NOMO-1 treated with DMSO at 0.1 percent for 48 hours (cell line): Measurements from ENCODE around the gene CD226.
"Not testable (repeated sequence)": the region's sequence is repeated elsewhere in the genome, so short reads cannot be mapped to it uniquely, and the experiment has no call there.

Source experiments
- DNase-seq: peaks from one replicate; lab custom pipeline; 2025; ENCODE audit not compliant: unreplicated experiment; lab: John Stamatoyannopoulos, UW

Gene CD226

GRCh38 chr18:69876490-69876889 lies 71.2 kb downstream of the CD226 start:
- DNase-seq = no peak

GRCh38 chr18:69874058-69874457 lies 73.6 kb downstream of the CD226 start:
- no peak for DNase-seq

- no peak for DNase-seq
Observed at GRCh38 chr18:69872661-69873060, 75.0 kb downstream of the CD226 start.

GRCh38 chr18:69871363-69871762 lies 76.3 kb downstream of the CD226 start:
- no peak for DNase-seq

- DNase-seq = no peak
Observed at GRCh38 chr18:69870736-69871135, 76.9 kb downstream of the CD226 start.

GRCh38 chr18:69866212-69866611 lies 81.5 kb downstream of the CD226 start:
- no peak for DNase-seq

GRCh38 chr18:69865776-69866175 lies 81.9 kb downstream of the CD226 start:
- peak; percentile 11 for DNase-seq

GRCh38 chr18:69864802-69865201 lies 82.9 kb downstream of the CD226 start:
- not testable (repeated sequence) for DNase-seq

GRCh38 chr18:69858897-69859296 lies 88.8 kb downstream of the CD226 start:
- DNase-seq = no peak

- DNase-seq = no peak
Observed at GRCh38 chr18:69854455-69854854, 93.2 kb downstream of the CD226 start.

GRCh38 chr18:69853051-69853450 lies 94.6 kb downstream of the CD226 start:
- no peak for DNase-seq

GRCh38 chr18:69845593-69846506 lies 101.8 kb downstream of the CD226 start:
- DNase-seq = peak; percentile 1

- DNase-seq = no peak
Observed at GRCh38 chr18:69844656-69845055, 103.0 kb downstream of the CD226 start.

GRCh38 chr18:69843015-69843414 lies 104.7 kb downstream of the CD226 start:
- DNase-seq = no peak

- DNase-seq = no peak
Observed at GRCh38 chr18:69841117-69841516, 106.6 kb downstream of the CD226 start.

- no peak for DNase-seq
Observed at GRCh38 chr18:69840445-69840844, 107.2 kb downstream of the CD226 start.

- DNase-seq = no peak
Observed at GRCh38 chr18:69840001-69840400, 107.7 kb downstream of the CD226 start.

- DNase-seq = no peak
Observed at GRCh38 chr18:69839497-69839896, 108.2 kb downstream of the CD226 start.

- no peak for DNase-seq
Observed at GRCh38 chr18:69838620-69839411, 108.9 kb downstream of the CD226 start.

GRCh38 chr18:69838003-69838402 lies 109.7 kb downstream of the CD226 start:
- no peak for DNase-seq

- DNase-seq = not testable (repeated sequence)
Observed at GRCh38 chr18:69834980-69835379, 112.7 kb downstream of the CD226 start.

- no peak for DNase-seq
Observed at GRCh38 chr18:69830189-69830588, 117.5 kb downstream of the CD226 start.
